GM19193 (cell line): ENCODE results near the gene NIN.
A peak's percentile ranks its signal among the peaks of the same experiment; 100 is the strongest.

Source experiments
- POLR2A ChIP-seq: IDR thresholded peaks from 4 replicates; pipeline ENCODE4 v1.6.1; 2011; ENCODE audit not compliant: insufficient read depth, insufficient read length; ENCODE audit errors: extremely low read depth

Gene NIN

GRCh38 chr14:50830932-50831725 is at the start of gene NIN:
NIN (minus strand) TSS chr14:50831162; CDS start chr14:50822056, 9,106 bp downstream.
- peak; percentile 83 for TF ChIP-seq POLR2A

GRCh38 chr14:50875359-50876070 is 44.6 kb upstream of the NIN start:
- TF ChIP-seq POLR2A = no peak

GRCh38 chr14:50874757-50875156 is 43.8 kb upstream of the NIN start:
- no peak for TF ChIP-seq POLR2A

GRCh38 chr14:50871914-50872732 is 41.2 kb upstream of the NIN start, which contains the start of gene ABHD12B:
ABHD12B (plus strand) TSS chr14:50872053; CDS start chr14:50872175, 122 bp downstream.
- TF ChIP-seq POLR2A = no peak

- TF ChIP-seq POLR2A = no peak
These were observed 40.3 kb upstream of the NIN start for GRCh38 chr14:50871228-50871627.

- TF ChIP-seq POLR2A = no peak
These were observed 34.6 kb upstream of the NIN start for GRCh38 chr14:50865391-50866076.

GRCh38 chr14:50864946-50865345 is 34.0 kb upstream of the NIN start:
- no peak for TF ChIP-seq POLR2A

GRCh38 chr14:50864237-50864636 is 33.3 kb upstream of the NIN start:
- TF ChIP-seq POLR2A = no peak

GRCh38 chr14:50862036-50862570 is 31.1 kb upstream of the NIN start:
- no peak for TF ChIP-seq POLR2A

- no peak for TF ChIP-seq POLR2A
These were observed 29.6 kb upstream of the NIN start for GRCh38 chr14:50860478-50861086.

GRCh38 chr14:50859296-50859624 is 28.3 kb upstream of the NIN start:
- TF ChIP-seq POLR2A = no peak

- TF ChIP-seq POLR2A = no peak
These were observed 25.7 kb upstream of the NIN start for GRCh38 chr14:50856660-50857059.

GRCh38 chr14:50855558-50855957 is 24.6 kb upstream of the NIN start:
- no peak for TF ChIP-seq POLR2A

GRCh38 chr14:50854521-50854920 is 23.6 kb upstream of the NIN start:
- TF ChIP-seq POLR2A = no peak

GRCh38 chr14:50853891-50854290 is 22.9 kb upstream of the NIN start:
- no peak for TF ChIP-seq POLR2A
